UCSD-AML1 (cell line): Measurements from ENCODE around the gene AKR7A2.
"Not testable (repeated sequence)": the region's sequence is repeated elsewhere in the genome, so short reads cannot be mapped to it uniquely, and the experiment has no call there.

ENCODE experiments used
- DNase-seq: peaks from one replicate; lab custom pipeline; 2025; ENCODE audit not compliant: unreplicated experiment; lab: John Stamatoyannopoulos, UW

AKR7A2 gene

DNA sequence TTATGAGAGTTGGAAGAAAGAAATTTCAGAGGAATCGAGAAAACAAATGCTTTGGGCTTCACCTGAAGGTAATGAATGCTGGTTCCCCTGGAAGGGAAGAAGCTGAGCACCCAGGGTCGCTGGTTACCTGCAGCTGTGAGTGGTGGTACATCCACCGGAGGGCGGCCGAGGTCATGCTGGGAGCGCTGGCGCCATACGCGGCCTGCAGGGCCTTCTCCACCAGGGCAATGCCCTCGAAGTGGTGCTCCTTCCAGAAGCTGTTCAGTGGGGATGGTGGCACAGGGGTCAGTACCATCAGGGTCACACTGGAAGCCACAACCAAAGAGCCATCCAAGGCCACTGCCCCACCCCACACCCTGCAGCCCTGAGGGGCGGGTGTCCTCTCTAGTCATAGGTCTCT is 43.5 kb downstream of the AKR7A2 start:
- DNase-seq, result no peak

GRCh38 chr1:19262744-19263143 is 49.2 kb downstream of the AKR7A2 start:
- DNase-seq, result no peak

- no peak for DNase-seq
These were observed 49.9 kb downstream of the AKR7A2 start for GRCh38 chr1:19262047-19262446.

GRCh38 chr1:19260211-19261138 is 51.5 kb downstream of the AKR7A2 start:
- DNase-seq, result no peak

- DNase-seq, result no peak
These were observed 53.6 kb downstream of the AKR7A2 start for GRCh38 chr1:19258353-19258752.

DNA sequence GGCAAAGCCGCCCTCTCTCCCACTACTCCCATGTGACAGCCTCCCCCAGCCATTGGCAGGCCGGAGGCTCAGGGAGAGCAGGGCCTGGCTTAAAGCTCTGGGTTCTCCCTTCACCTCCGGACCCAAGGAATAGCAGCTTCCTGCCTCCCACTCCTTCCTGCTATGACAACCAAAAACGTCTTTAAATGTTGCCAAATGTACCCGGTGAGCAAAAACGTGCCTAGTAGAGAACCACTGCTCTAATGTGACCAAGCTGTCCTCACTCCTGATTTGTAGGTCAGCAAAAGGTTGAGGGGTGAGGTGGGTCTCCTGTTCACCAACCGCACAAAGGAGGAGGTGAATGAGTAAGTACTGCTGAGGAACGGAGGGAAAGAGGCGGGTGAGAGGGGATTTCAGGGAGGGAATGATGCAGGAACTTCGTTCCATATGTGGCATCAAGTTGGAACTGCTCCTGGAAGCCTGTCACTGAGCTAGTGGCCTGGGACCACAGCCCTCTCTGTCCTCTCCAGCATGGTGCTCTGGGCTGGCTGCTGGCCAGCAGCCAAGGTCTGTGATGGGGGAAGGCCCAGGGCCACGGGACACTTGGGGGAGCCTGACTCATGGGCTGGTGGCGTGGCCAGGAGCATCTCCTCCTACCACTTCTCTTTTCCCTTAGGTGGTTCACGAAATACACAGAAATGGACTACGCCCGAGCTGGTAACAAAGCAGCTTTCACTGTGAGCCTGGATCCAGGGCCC is 54.6 kb downstream of the AKR7A2 start:
- DNase-seq, result no peak

DNA sequence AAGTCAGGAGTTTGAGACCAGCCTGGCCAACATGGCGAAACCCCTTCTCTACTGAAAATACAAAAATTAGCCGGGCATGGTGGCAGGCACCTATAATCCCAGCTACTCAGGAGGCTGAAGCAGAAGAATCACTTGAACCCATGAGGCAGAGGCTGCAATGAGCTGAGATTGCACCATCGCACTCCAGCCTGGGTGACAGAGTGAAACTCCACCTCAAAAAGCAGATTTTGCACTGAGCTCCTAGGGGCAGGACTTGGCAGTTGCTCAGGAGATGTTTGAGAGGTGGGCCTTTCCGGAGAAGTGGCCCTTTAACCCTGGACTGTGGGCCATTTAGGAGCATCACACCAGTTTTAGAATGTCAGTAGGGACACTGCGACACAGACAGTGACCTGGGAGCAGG is 55.6 kb downstream of the AKR7A2 start:
- not testable (repeated sequence) for DNase-seq

GRCh38 chr1:19255288-19255687 is 56.7 kb downstream of the AKR7A2 start:
- no peak for DNase-seq

GRCh38 chr1:19254416-19254815 is 57.5 kb downstream of the AKR7A2 start:
- no peak for DNase-seq
